Fibroblast of lung (primary cell): ENCODE measurements around the gene NTRK2. TPM values are rescaled to one million over a fixed set of nuclear protein-coding genes. Genes with fewer than 3 reads are reported as not detected.

Experiments
- DNase-seq, 2 donors: peaks; one replicate each; pipeline versions ENCODE4 v3.0.0 to v3.0.0-alpha.2; 2010; ENCODE audit warnings: low read depth in 2 of 2
- H2AFZ ChIP-seq: 2 replicates; pipeline ENCODE4 v1.5.1; 2012; ENCODE audit warnings: low read length, control low read depth, inconsistent platforms
- H3K27ac ChIP-seq: 2 replicates; pipeline ENCODE4 v1.5.1; 2011; ENCODE audit warnings: low read length, control low read depth; ENCODE audit not compliant: insufficient read depth
- H3K27me3 ChIP-seq: 2 replicates; pipeline ENCODE4 v1.5.1; 2011; ENCODE audit warnings: mild to moderate bottlenecking, low read length; ENCODE audit not compliant: control insufficient read depth, insufficient read depth
- H3K36me3 ChIP-seq: 2 replicates; pipeline ENCODE4 v1.5.1; 2011; ENCODE audit warnings: low read length; ENCODE audit not compliant: control insufficient read depth, insufficient read depth
- H3K4me1 ChIP-seq: 2 replicates; pipeline ENCODE4 v1.5.1; 2011; ENCODE audit warnings: low read length; ENCODE audit not compliant: control insufficient read depth, insufficient read depth; ENCODE audit errors: extremely low read depth
- H3K4me2 ChIP-seq: 2 replicates; pipeline ENCODE4 v1.5.1; 2011; ENCODE audit warnings: low read length, control low read depth; ENCODE audit not compliant: insufficient read depth; ENCODE audit errors: extremely low read depth
- H3K4me3 ChIP-seq, 4 experiments: fragments of 200-600 bp in 1 of 4; sonication (generic) in 1 of 4; replicated peaks in 1 of 4; 2 replicates each; pipeline ENCODE4 v1.5.1; 2011 to 2016; ENCODE audit warnings: low read length in 4 of 4, low read depth in 3 of 4, mild to moderate bottlenecking in 3 of 4, control low read depth in 2 of 4, inconsistent platforms in 1 of 4, mixed read lengths in 1 of 4; ENCODE audit not compliant: insufficient read depth in 1 of 4; ENCODE audit errors: control extremely low read depth in 1 of 4
- H3K79me2 ChIP-seq: 2 replicates; pipeline ENCODE4 v1.5.1; 2012; ENCODE audit warnings: mild to moderate bottlenecking, low read length, inconsistent platforms; ENCODE audit not compliant: control insufficient read depth, insufficient read depth
- H3K9ac ChIP-seq: 2 replicates; pipeline ENCODE4 v1.5.1; 2011; ENCODE audit warnings: mild to moderate bottlenecking, low read length, control low read depth; ENCODE audit not compliant: insufficient read depth
- H3K9me3 ChIP-seq: 2 replicates; pipeline ENCODE4 v1.5.1; 2012; ENCODE audit warnings: low read depth, low read length; ENCODE audit not compliant: control insufficient read depth, insufficient read depth
- H4K20me1 ChIP-seq: 2 replicates; pipeline ENCODE4 v1.5.1; 2011; ENCODE audit warnings: low read length; ENCODE audit not compliant: control insufficient read depth, insufficient read depth; ENCODE audit errors: extremely low read depth
- CTCF ChIP-seq, 2 donors: IDR thresholded peaks in 1 of 2; conservative IDR thresholded peaks in 1 of 2; 1 replicate in 1 of 2; 2 replicates in 1 of 2; pipeline ENCODE4 v1.5.1; 2011 to 2012; ENCODE audit warnings: low read length in 2 of 2, control low read depth in 1 of 2, inconsistent platforms in 1 of 2, low read depth in 1 of 2, mild to moderate bottlenecking in 1 of 2
- EZH2 ChIP-seq: IDR thresholded peaks from 2 replicates; pipeline ENCODE4 v1.5.1; 2012; ENCODE audit warnings: low read length, control low read depth, mild to moderate bottlenecking; ENCODE audit errors: missing control alignments
- polyA plus RNA-seq, 2 donors: library from polyadenylated mRNA; depleted of rRNA in 1 of 2; stranded (reverse) in 1 of 2; unstranded in 1 of 2; fragments of >200 nt; gene quantifications; 2 replicates each; pipeline ENCODE4 v1.2.1, GENCODE V29; 2011 to 2012; ENCODE audit warnings: missing spikeins in 1 of 2
- total RNA-seq: library from RNA; depleted of rRNA; stranded (reverse); fragments of >200 nt; gene quantifications from 2 replicates; pipeline ENCODE4 v1.2.1, GENCODE V29; 2014

The NTRK2 gene
- total and polyA plus RNA-seq, 2 donors (not counting 1 experiment from before 2014, with no cell fraction given), result 0.66 to 1.1 TPM

- H3K4me3 ChIP-seq, result no peak overlapping the region
- no peaks in the 10 kb centered on the region for H3K4me1 ChIP-seq
- H3K27me3 ChIP-seq, result no peaks in the 10 kb centered on the region
- H3K36me3 ChIP-seq, result no peaks in the 10 kb centered on the region
- no peaks in the 10 kb centered on the region for H3K9me3 ChIP-seq
- no peaks in the 10 kb centered on the region for H3K79me2 ChIP-seq
- H3K27ac ChIP-seq, result no peak overlapping the region
- H3K9ac ChIP-seq, result no peak overlapping the region
- no peaks in the 10 kb centered on the region for H4K20me1 ChIP-seq
- no peak overlapping the region for H3K4me2 ChIP-seq
- no peak for TF ChIP-seq CTCF (conservative IDR thresholded peaks at IDR 0.05 in 1 of 2, IDR thresholded peaks at IDR 0.05 in 1 of 2; ENCODE audit: low read depth in 1 of 2, low read length in 2 of 2)
- TF ChIP-seq EZH2, result no peak
- DNase-seq, result no peak
- H2AFZ ChIP-seq, result no peak overlapping the region
Observed at GRCh38 chr9:84929068-84929467, 259.5 kb downstream of the NTRK2 start.

- Histone ChIP-seq H3K4me1 (no peaks in the 10 kb centered on the region), H3K9me3 (no peaks in the 10 kb centered on the region), H2AFZ (no peak overlapping the region), H3K4me3 (no peak overlapping the region), H4K20me1 (no peaks in the 10 kb centered on the region), H3K79me2 (no peaks in the 10 kb centered on the region), H3K4me2 (no peak overlapping the region), H3K9ac (no peak overlapping the region), H3K27ac (no peak overlapping the region), H3K36me3 (no peaks in the 10 kb centered on the region), H3K27me3 (no peaks in the 10 kb centered on the region)
- TF ChIP-seq CTCF (conservative IDR thresholded peaks at IDR 0.05 in 1 of 2, IDR thresholded peaks at IDR 0.05 in 1 of 2; ENCODE audit: low read depth in 1 of 2, low read length in 2 of 2), result no peak
- TF ChIP-seq EZH2, result no peak
- peak in 1 of 2 donors; percentile 15 for DNase-seq
Observed at GRCh38 chr9:84932915-84933527, 263.5 kb downstream of the NTRK2 start.

- no peak overlapping the region for H3K9ac ChIP-seq
- no peaks in the 10 kb centered on the region for H3K9me3 ChIP-seq
- no peaks in the 10 kb centered on the region for H3K79me2 ChIP-seq
- no peak overlapping the region for H2AFZ ChIP-seq
- TF ChIP-seq CTCF (conservative IDR thresholded peaks at IDR 0.05 in 1 of 2, IDR thresholded peaks at IDR 0.05 in 1 of 2; ENCODE audit: low read depth in 1 of 2, low read length in 2 of 2) (no peak), EZH2 (no peak)
- no peaks in the 10 kb centered on the region for H3K36me3 ChIP-seq
- no peaks in the 10 kb centered on the region for H3K27me3 ChIP-seq
- H3K4me2 ChIP-seq, result no peak overlapping the region
- H3K4me3 ChIP-seq, result no peak overlapping the region
- no peaks in the 10 kb centered on the region for H3K4me1 ChIP-seq
- H3K27ac ChIP-seq, result no peak overlapping the region
- H4K20me1 ChIP-seq, result no peaks in the 10 kb centered on the region
- DNase-seq, result no peak
Observed at GRCh38 chr9:84935528-84936117, 266.1 kb downstream of the NTRK2 start.
